HG02798 (cell line): Measurements from ENCODE around the gene PPP5C.

Experiments
- ATAC-seq: cut with Tn5 transposase; IDR thresholded peaks from one replicate; pipeline ENCODE4 v1.9.1; 2021; ENCODE audit warnings: mild to moderate bottlenecking; ENCODE audit not compliant: unreplicated experiment, poor library complexity

PPP5C gene

DNA sequence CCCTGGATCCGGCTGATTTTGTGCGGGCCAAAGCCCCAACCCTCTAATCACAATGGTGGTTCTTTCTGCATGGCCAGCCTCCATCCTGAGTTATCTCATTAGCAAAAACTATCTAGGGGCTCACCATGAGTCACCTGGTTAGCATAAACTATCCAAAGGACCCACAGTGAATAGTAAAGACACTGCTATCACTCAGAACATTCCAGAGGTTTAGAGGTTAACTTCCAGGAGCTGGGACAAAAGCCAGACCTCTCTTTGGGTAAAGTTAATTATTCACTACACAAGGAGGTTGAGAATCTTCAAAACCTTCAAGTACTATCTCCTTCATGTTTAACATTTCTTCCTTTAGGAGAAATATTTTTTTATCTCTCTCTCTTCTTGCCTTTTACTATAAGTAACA lies 18.8 kb upstream of the PPP5C start:
- ATAC-seq: no peak

DNA sequence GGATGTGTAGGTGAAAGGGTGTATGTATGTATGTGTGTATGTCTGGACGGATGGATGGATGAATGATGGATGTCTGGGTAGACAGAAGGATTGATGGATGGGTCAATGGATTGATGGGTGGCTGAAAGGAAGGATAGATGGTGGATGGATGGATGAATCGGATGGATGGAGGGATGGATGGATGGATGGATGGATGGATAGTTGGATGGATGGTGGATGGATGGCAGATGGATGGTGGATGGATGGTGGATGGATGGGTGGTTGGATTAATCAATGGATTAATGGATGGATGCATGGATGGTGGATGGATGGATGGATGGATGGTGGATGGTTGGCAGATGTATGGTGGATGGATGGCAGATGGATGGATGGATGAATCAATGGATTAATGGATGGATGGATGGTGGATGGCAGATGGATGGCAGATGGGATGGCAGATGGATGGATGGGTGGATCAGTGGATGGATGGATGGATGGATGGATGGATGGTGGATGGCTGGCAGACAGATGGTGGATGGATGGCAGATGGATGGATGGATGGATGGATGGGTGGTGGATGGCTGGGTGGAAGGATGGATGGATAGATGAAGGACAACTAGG lies 16.5 kb upstream of the PPP5C start:
- no peak for ATAC-seq

GRCh38 chr19:46337487-46337886 lies 9.4 kb upstream of the PPP5C start:
- no peak for ATAC-seq

- ATAC-seq: no peak
Measured at GRCh38 chr19:46339446-46339845, 7.4 kb upstream of the PPP5C start.

DNA sequence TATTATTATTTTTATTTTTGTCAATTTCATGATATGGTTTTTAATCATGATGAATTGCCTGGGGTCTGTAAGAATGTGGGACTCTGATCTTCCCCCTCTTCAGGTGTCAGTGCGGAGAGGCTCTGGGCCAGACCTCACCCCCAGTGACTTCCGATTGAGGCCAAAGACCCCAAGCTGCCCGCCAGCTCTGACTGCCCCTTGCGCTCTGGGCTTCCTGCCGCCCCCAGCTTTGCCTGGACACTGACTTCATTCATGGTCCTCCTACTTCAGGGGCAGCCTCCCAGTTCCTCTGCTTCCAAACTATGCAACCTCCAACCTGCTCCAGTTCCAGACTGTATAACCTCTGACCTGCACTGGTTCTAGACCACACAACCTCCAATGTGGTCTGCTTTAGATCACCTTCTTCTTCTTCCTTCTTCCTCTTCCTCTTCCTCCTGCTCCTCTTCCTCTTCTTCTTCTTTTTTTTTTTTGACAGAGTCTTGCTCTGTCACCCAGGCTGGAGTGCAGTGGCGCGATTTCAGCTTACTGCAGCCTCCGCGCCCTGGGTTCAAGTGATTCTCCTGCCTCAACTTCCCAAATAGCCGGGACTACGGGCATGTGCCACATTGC lies 6.7 kb upstream of the PPP5C start:
- no peak for ATAC-seq

DNA sequence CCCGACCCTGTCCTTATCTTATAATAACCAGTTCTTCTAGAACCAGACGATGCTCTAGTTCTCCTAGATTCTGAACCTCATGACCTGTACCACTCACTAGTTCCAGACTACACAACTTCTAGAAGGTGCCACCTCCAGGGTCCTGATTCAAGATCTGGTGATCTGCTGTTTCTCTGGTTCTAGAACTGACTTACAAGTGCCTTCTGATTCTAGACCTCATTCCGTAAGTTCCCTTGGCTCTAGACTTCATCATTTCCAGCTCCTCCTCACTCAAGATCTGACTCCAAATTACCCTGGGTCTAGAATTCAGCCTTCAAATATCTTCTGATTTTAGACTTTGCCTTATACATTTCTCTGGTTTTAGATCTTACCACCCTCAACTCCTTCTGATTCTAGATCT lies 5.0 kb upstream of the PPP5C start:
- ATAC-seq: no peak

DNA sequence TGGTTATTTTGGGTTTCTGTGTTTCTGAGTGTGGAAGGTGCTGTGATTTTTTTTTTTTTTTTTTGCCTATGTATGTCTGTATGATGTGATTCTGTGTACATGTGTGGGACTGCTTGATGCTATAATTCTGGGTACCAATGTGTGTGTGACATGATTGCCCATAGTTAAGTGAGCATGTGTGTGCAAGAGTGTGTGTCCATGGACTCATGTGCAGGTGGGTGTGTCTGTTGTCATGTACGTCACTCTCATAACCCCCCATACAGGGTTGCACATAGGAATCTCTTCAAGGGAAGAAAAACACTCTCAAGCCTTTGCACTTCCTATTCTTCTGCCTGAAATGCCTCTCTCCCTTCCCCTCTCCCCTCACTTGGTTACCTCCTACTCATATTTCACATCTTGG lies 2.5 kb upstream of the PPP5C start:
- ATAC-seq: no peak

GRCh38 chr19:46345157-46345556 lies 1.7 kb upstream of the PPP5C start:
- ATAC-seq: no peak

DNA sequence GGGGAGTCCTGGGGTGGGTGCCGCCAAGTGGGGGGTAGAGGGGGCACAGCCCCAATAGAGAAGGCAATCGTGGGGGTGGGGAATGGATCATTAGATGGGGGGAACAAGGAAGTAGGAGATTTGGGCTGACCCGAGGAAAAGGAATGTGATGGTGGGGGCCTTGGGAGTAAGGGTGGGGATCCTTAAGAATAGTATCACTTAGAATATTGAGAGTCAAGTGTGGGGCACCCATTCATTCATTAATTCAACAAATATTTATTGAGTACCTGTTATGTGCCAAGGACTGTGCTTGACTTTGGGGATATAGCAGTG lies 641 bp downstream of the PPP5C start:
- ATAC-seq: no peak

GRCh38 chr19:46347985-46348384 lies 1.1 kb downstream of the PPP5C start:
- no peak for ATAC-seq

GRCh38 chr19:46349311-46349993 lies 2.6 kb downstream of the PPP5C start:
- no peak for ATAC-seq

GRCh38 chr19:46350029-46350757 lies 3.3 kb downstream of the PPP5C start:
- no peak for ATAC-seq

DNA sequence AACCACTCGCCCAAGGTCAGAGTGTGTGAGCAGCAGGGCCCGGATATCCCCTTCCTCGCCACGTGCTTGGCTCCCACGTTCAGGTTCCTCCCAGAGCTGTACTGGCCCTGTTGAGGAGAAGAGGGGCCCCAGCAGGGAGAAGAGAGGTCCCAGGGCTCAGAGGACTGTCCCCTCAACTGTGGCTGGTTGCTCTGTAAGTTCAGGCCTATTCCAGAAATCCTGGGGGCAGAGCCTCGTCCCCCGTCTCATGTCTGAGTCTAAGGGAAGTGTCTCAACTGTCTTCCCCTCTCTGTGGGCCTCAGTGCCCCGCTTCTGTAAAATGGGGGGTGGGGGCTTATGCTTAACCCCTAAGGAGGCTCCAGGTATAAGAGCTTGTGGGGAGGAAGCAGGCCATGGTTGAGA lies 3.9 kb downstream of the PPP5C start:
- no peak for ATAC-seq

- no peak for ATAC-seq
Measured at GRCh38 chr19:46351241-46352041, 4.6 kb downstream of the PPP5C start.

GRCh38 chr19:46353730-46354528 lies 7.0 kb downstream of the PPP5C start:
- ATAC-seq: no peak

- no peak for ATAC-seq
Measured at GRCh38 chr19:46355234-46356148, 8.6 kb downstream of the PPP5C start.

DNA sequence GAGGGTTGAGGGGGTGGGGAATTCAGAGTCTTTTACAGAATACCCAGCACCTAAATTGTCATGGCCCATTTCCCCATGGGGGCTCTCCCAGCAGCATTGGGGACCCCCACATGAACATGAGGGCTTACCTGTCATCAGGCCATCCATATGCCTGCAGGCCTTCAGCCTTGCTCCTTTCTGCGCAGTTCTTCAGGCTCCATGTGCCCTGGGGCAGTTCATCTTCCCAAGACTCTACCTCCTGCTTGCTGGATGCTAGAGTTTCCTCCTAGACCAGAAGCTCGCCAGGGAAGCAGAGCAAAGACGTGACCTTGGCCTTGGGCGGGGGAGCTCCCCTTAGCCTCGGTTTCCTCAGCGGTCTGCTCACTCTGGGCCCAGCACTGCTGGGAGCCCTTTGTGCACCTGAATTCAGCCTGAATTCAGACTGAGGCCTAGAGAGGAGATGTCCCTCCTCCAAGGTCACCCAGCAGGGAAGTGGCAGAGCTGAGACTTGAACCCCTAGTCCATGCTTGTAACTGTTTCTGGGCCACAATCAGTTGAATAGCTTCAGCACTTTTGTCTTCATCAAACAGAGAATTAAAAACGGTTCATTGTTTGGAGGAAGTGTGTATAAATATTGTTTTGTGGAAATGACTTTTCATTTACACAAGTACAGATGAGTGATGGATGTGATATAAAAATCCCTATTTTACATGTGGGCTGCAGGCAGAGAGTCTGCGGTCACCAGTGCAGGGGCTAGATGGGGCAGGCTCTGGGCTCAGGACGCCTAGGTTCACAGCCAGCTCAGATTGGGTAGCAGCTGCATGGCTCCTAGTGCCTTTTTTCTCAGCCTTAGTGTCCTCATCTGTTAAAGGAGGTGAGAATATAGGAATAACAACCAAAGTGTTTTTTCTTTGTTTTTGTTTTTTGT lies 9.5 kb downstream of the PPP5C start:
- ATAC-seq: no peak
